Neural progenitor cell (in vitro differentiated cells): Measurements from ENCODE around the gene GRB2.

Source experiments
- EZH2phosphoT487 ChIP-seq: fragments of 200-600 bp; sonication (generic); IDR thresholded peaks from 2 replicates; pipeline ENCODE4 v1.6.1; 2017; ENCODE audit warnings: antibody characterized with exemption
- TF ChIP-seq, protein P1 (sequence below): fragments of 200-600 bp; sonication (generic); IDR thresholded peaks from 2 replicates; pipeline ENCODE4 v1.5.1; 2017; ENCODE audit warnings: antibody characterized with exemption, mild to moderate bottlenecking

DNA sequence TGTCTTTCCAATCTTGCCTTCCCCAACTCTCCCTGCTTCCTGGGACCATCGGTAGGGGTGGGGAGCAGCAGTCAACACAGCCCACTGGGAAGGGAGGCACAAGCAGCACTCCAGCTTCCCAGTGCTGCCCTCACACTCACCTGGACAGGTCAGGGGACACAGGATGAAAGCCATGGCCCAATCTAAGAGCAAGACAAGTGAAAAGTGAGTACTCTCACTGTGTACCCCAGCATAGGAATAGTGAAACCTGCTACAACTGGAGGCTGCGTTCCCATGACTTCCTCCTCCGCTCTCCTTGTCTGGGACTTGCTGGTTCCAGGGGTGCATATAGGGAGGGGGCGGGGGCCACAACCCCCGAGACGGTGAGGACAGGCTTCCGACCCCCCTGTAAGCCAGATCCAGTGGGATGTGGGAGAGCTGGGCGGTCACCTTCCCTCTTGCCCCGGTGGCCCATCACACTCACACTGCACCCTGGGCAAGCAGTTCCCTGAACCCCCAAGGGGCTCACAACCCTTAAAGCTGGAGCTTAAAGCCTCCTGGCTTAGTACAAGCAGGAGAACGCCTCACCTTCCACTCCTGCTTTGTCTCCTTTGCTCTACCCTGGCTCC lies 86.8 kb downstream of the GRB2 start:
- TF ChIP-seq, protein P1, sequence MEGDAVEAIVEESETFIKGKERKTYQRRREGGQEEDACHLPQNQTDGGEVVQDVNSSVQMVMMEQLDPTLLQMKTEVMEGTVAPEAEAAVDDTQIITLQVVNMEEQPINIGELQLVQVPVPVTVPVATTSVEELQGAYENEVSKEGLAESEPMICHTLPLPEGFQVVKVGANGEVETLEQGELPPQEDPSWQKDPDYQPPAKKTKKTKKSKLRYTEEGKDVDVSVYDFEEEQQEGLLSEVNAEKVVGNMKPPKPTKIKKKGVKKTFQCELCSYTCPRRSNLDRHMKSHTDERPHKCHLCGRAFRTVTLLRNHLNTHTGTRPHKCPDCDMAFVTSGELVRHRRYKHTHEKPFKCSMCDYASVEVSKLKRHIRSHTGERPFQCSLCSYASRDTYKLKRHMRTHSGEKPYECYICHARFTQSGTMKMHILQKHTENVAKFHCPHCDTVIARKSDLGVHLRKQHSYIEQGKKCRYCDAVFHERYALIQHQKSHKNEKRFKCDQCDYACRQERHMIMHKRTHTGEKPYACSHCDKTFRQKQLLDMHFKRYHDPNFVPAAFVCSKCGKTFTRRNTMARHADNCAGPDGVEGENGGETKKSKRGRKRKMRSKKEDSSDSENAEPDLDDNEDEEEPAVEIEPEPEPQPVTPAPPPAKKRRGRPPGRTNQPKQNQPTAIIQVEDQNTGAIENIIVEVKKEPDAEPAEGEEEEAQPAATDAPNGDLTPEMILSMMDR = no peak
- no peak for TF ChIP-seq EZH2phosphoT487
